ENCODE results near the gene ANP32B.
A peak's percentile ranks its signal among the peaks of the same experiment; 100 is the strongest.
"Not testable (repeated sequence)": the region's sequence is repeated elsewhere in the genome, so short reads cannot be mapped to it uniquely, and the experiment has no call there.

Gene ANP32B

GRCh38 chr9:97964901-97965300, 18.2 kb upstream of the ANP32B start:
- DNase-seq, result no peak

- no peak for DNase-seq
Measured at GRCh38 chr9:97966493-97966892, 16.6 kb upstream of the ANP32B start.

GRCh38 chr9:97969014-97969413, 14.1 kb upstream of the ANP32B start:
- no peak for DNase-seq

- no peak for DNase-seq
Measured at GRCh38 chr9:97970165-97970564, 13.0 kb upstream of the ANP32B start.

GRCh38 chr9:97972753-97973152, 10.4 kb upstream of the ANP32B start:
- no peak for DNase-seq

GRCh38 chr9:97975376-97975775, 7.8 kb upstream of the ANP32B start:
- no peak for DNase-seq

GRCh38 chr9:97976633-97977032, 6.5 kb upstream of the ANP32B start:
- DNase-seq, result not testable (repeated sequence)

- DNase-seq, result no peak
Measured at GRCh38 chr9:97978371-97979130, 4.6 kb upstream of the ANP32B start.

- no peak for DNase-seq
Measured at GRCh38 chr9:97979788-97980478, 3.2 kb upstream of the ANP32B start.

GRCh38 chr9:97980479-97980803, 2.7 kb upstream of the ANP32B start:
- DNase-seq, result no peak

GRCh38 chr9:97980918-97981845, 2.0 kb upstream of the ANP32B start:
- peak; percentile 22 for DNase-seq

GRCh38 chr9:97981846-97982682, 1.1 kb upstream of the ANP32B start:
- DNase-seq, result no peak

- DNase-seq, result peak; percentile 36
Measured at GRCh38 chr9:97983589-97984187, 547 bp downstream of the ANP32B start.

- peak; percentile 50 for DNase-seq
Measured at GRCh38 chr9:97984188-97985057, 1.3 kb downstream of the ANP32B start.

GRCh38 chr9:97985058-97985861, 2.1 kb downstream of the ANP32B start:
- peak; percentile 45 for DNase-seq

- DNase-seq, result no peak
Measured at GRCh38 chr9:97987487-97987886, 4.3 kb downstream of the ANP32B start.

- DNase-seq, result no peak
Measured at GRCh38 chr9:97990259-97990658, 7.1 kb downstream of the ANP32B start.

- DNase-seq, result no peak
Measured at GRCh38 chr9:97991818-97992217, 8.7 kb downstream of the ANP32B start.

GRCh38 chr9:97992219-97992618, 9.1 kb downstream of the ANP32B start:
- no peak for DNase-seq

GRCh38 chr9:97993000-97993399, 9.9 kb downstream of the ANP32B start:
- DNase-seq, result no peak
